ENCODE data around the gene ZBTB18. TPM values are rescaled to one million over a fixed set of nuclear protein-coding genes. Genes with fewer than 3 reads are reported as not detected.
A peak's percentile ranks its signal among the peaks of the same experiment; 100 is the strongest.

The ZBTB18 gene
- total RNA-seq (2022) = 8.8 and 8.9 TPM in 2 replicates
- percentile 65 among the genes with signal in this experiment for Bru-seq, nascent RNA
- percentile 86 among the genes with signal in this experiment for BruChase-seq, experiment 1, labeled RNA remaining after a 2-hour chase
- percentile 72 among the genes with signal in this experiment for BruChase-seq, experiment 2, labeled RNA remaining after a 6-hour chase
- long read RNA-seq, partial matches to known transcripts = 1 of 2 reads
- long read RNA-seq, other reads (novel, unspliced or antisense) = 0 of 2 reads

- BruUV-seq (replicated peaks) = no TSS peak
- Histone ChIP-seq H3K4me1 (0 out of 2 replicates have a peak, but pooled peaks cover 11% of the 10 kb centered on the region), H3K27me3 (replicated peaks; ENCODE audit: control insufficient read depth, insufficient read depth, low read length) (no peaks in the 10 kb centered on the region), H3K36me3 (ENCODE audit: control insufficient read depth, insufficient read depth, low read length) (no peaks in the 10 kb centered on the region), H3K4me3 (ENCODE audit: low read depth, low read length) (peak within 1 kb of the TSS; percentile 53), H3K9me3 (no peaks in the 10 kb centered on the region)
- no peak for TF ChIP-seq CTCF (IDR thresholded peaks at IDR 0.05; ENCODE audit: insufficient read depth in 1 of 2, low read depth in 1 of 2, low read length in 1 of 2, severe bottlenecking in 1 of 2, unreplicated experiment in 1 of 2)
- H3K4me1 Mint-ChIP-seq (ENCODE audit: low read depth, unreplicated experiment) = no peaks in the 10 kb centered on the region
- ChIA-PET POLR2A (no interaction called here), CTCF (no interaction called here)
- H3K27me3 Mint-ChIP-seq (ENCODE audit: insufficient read depth, unreplicated experiment) = peaks cover 3% of the 10 kb centered on the region
- H3K27ac Mint-ChIP-seq (ENCODE audit: unreplicated experiment) = no peak within 1 kb of the TSS
- no peaks in the 10 kb centered on the region for H3K9me3 Mint-ChIP-seq (ENCODE audit: unreplicated experiment)
- H3K4me3 Mint-ChIP-seq (ENCODE audit: unreplicated experiment) = peak within 1 kb of the TSS; percentile 85
- H3K36me3 Mint-ChIP-seq (ENCODE audit: insufficient read depth, unreplicated experiment) = peaks cover 5% of the 10 kb centered on the region
- intact Hi-C loops (cut with micrococcal nuclease; ENCODE audit: unreplicated experiment) = no loop called here
- DNase-seq = no peak
Observed at GRCh38 chr1:244050835-244051444, at the start of gene ZBTB18. Gene ZBTB18 (plus strand): TSS chr1:244051283. CDS start chr1:244051432, 149 bp downstream.

GRCh38 chr1:244002721-244003120 is 48.4 kb upstream of the ZBTB18 start:
- BruUV-seq (replicated peaks) = no TSS peak
- Mint-ChIP-seq H3K36me3 (ENCODE audit: insufficient read depth, unreplicated experiment) (no peaks in the 10 kb centered on the region), H3K9me3 (ENCODE audit: unreplicated experiment) (no peaks in the 10 kb centered on the region), H3K27ac (ENCODE audit: unreplicated experiment) (no peak overlapping the region), H3K4me3 (ENCODE audit: unreplicated experiment) (no peak overlapping the region), H3K27me3 (ENCODE audit: insufficient read depth, unreplicated experiment) (peaks cover 25% of the 10 kb centered on the region), H3K4me1 (ENCODE audit: low read depth, unreplicated experiment) (no peaks in the 10 kb centered on the region)
- no peaks in the 10 kb centered on the region for H3K27me3 ChIP-seq (replicated peaks; ENCODE audit: control insufficient read depth, insufficient read depth, low read length)
- no peak for TF ChIP-seq CTCF (IDR thresholded peaks at IDR 0.05; ENCODE audit: insufficient read depth in 1 of 2, low read depth in 1 of 2, low read length in 1 of 2, severe bottlenecking in 1 of 2, unreplicated experiment in 1 of 2)
- ChIA-PET POLR2A (no interaction called here), CTCF (no interaction called here)
- no peak for DNase-seq
- intact Hi-C loops (cut with micrococcal nuclease; ENCODE audit: unreplicated experiment) = no loop called here
- no peaks in the 10 kb centered on the region for H3K9me3 ChIP-seq
- no peaks in the 10 kb centered on the region for H3K36me3 ChIP-seq (ENCODE audit: control insufficient read depth, insufficient read depth, low read length)
- no peak overlapping the region for H3K4me3 ChIP-seq (ENCODE audit: low read depth, low read length)
- no peaks in the 10 kb centered on the region for H3K4me1 ChIP-seq

GRCh38 chr1:244005455-244005854 is 45.6 kb upstream of the ZBTB18 start:
- Histone ChIP-seq H3K36me3 (ENCODE audit: control insufficient read depth, insufficient read depth, low read length) (no peaks in the 10 kb centered on the region), H3K9me3 (no peaks in the 10 kb centered on the region), H3K27me3 (replicated peaks; ENCODE audit: control insufficient read depth, insufficient read depth, low read length) (no peaks in the 10 kb centered on the region), H3K4me3 (ENCODE audit: low read depth, low read length) (no peak overlapping the region), H3K4me1 (no peaks in the 10 kb centered on the region)
- no peak overlapping the region for H3K4me3 Mint-ChIP-seq (ENCODE audit: unreplicated experiment)
- peaks cover 24% of the 10 kb centered on the region for H3K27me3 Mint-ChIP-seq (ENCODE audit: insufficient read depth, unreplicated experiment)
- DNase-seq = no peak
- BruUV-seq (replicated peaks) = no TSS peak
- no peak for TF ChIP-seq CTCF (IDR thresholded peaks at IDR 0.05; ENCODE audit: insufficient read depth in 1 of 2, low read depth in 1 of 2, low read length in 1 of 2, severe bottlenecking in 1 of 2, unreplicated experiment in 1 of 2)
- H3K36me3 Mint-ChIP-seq (ENCODE audit: insufficient read depth, unreplicated experiment) = no peaks in the 10 kb centered on the region
- no peaks in the 10 kb centered on the region for H3K4me1 Mint-ChIP-seq (ENCODE audit: low read depth, unreplicated experiment)
- no peaks in the 10 kb centered on the region for H3K9me3 Mint-ChIP-seq (ENCODE audit: unreplicated experiment)
- H3K27ac Mint-ChIP-seq (ENCODE audit: unreplicated experiment) = no peak overlapping the region
- POLR2A ChIA-PET = no interaction called here
- CTCF ChIA-PET = no interaction called here
- intact Hi-C loops (cut with micrococcal nuclease; ENCODE audit: unreplicated experiment) = no loop called here

Measured in Caco-2 (cell line).